Measurements from ENCODE around the gene KCNA3. TPM values are rescaled to one million over a fixed set of nuclear protein-coding genes. Genes with fewer than 3 reads are reported as not detected.

Gene KCNA3
- total RNA-seq, 1 donor from 2014 or later: 0.69 TPM

- no peak overlapping the region for H3K9ac ChIP-seq
- DNase-seq (ENCODE audit: low spot score): no peak
- no peaks in the 10 kb centered on the region for H4K20me1 ChIP-seq (ENCODE audit: low read depth)
- no peak overlapping the region for H3K27ac Mint-ChIP-seq
- no peak overlapping the region for H2AFZ ChIP-seq (replicated peaks)
- H3K9me3 ChIP-seq (ENCODE audit: low read depth): no peaks in the 10 kb centered on the region
- H3K36me3 Mint-ChIP-seq: no peaks in the 10 kb centered on the region
- H3K4me3 ChIP-seq: no peak overlapping the region
- H3F3A ChIP-seq (ENCODE audit: low read depth): no peaks in the 10 kb centered on the region
- H3K79me2 ChIP-seq (ENCODE audit: low read depth): no peaks in the 10 kb centered on the region
- H3K4me1 ChIP-seq: no peaks in the 10 kb centered on the region
- H3K4me2 ChIP-seq: no peak overlapping the region
- peaks cover 4% of the 10 kb centered on the region for H3K27me3 ChIP-seq
- no peaks in the 10 kb centered on the region for H3K9me3 Mint-ChIP-seq
- no peaks in the 10 kb centered on the region for H3K27me3 Mint-ChIP-seq (ENCODE audit: insufficient read depth, low read depth)
- H3K27ac ChIP-seq: no peak overlapping the region
- H3K4me1 Mint-ChIP-seq: peaks cover 5% of the 10 kb centered on the region
- H3K4me3 Mint-ChIP-seq: no peak overlapping the region
- no peaks in the 10 kb centered on the region for H3K36me3 ChIP-seq
- TF ChIP-seq EZH2phosphoT487 (IDR thresholded peaks at IDR 0.05): no peak
- TF ChIP-seq EZH2 (IDR thresholded peaks at IDR 0.05): no peak
- no peak for TF ChIP-seq CTCF (IDR thresholded peaks at IDR 0.05)
Observed at GRCh38 chr1:110713221-110713620, 38.5 kb upstream of the KCNA3 start.

GRCh38 chr1:110710314-110710713 lies 35.6 kb upstream of the KCNA3 start:
- Histone ChIP-seq H3K9me3 (ENCODE audit: low read depth) (no peaks in the 10 kb centered on the region), H3F3A (ENCODE audit: low read depth) (no peaks in the 10 kb centered on the region), H3K4me2 (no peak overlapping the region), H3K9ac (no peak overlapping the region), H3K79me2 (ENCODE audit: low read depth) (no peaks in the 10 kb centered on the region), H2AFZ (replicated peaks) (no peak overlapping the region), H4K20me1 (ENCODE audit: low read depth) (no peaks in the 10 kb centered on the region), H3K27me3 (no peaks in the 10 kb centered on the region), H3K4me3 (no peak overlapping the region), H3K27ac (no peak overlapping the region), H3K4me1 (no peaks in the 10 kb centered on the region), H3K36me3 (no peaks in the 10 kb centered on the region)
- Mint-ChIP-seq H3K4me1 (peaks cover 5% of the 10 kb centered on the region), H3K27ac (no peak overlapping the region), H3K27me3 (ENCODE audit: insufficient read depth, low read depth) (peaks cover 4% of the 10 kb centered on the region), H3K9me3 (no peaks in the 10 kb centered on the region), H3K4me3 (no peak overlapping the region), H3K36me3 (no peaks in the 10 kb centered on the region)
- no peak for TF ChIP-seq CTCF (IDR thresholded peaks at IDR 0.05)
- no peak for TF ChIP-seq EZH2phosphoT487 (IDR thresholded peaks at IDR 0.05)
- TF ChIP-seq EZH2 (IDR thresholded peaks at IDR 0.05): no peak
- no peak for DNase-seq (ENCODE audit: low spot score)

GRCh38 chr1:110708974-110709440 lies 34.3 kb upstream of the KCNA3 start:
- Histone ChIP-seq H3K36me3 (no peaks in the 10 kb centered on the region), H3K27ac (no peak overlapping the region), H3K27me3 (no peaks in the 10 kb centered on the region), H3K9me3 (ENCODE audit: low read depth) (no peaks in the 10 kb centered on the region), H2AFZ (replicated peaks) (no peak overlapping the region), H3F3A (ENCODE audit: low read depth) (no peaks in the 10 kb centered on the region), H3K9ac (no peak overlapping the region), H3K4me1 (no peaks in the 10 kb centered on the region), H3K4me2 (no peak overlapping the region), H3K4me3 (no peak overlapping the region), H4K20me1 (ENCODE audit: low read depth) (no peaks in the 10 kb centered on the region), H3K79me2 (ENCODE audit: low read depth) (no peaks in the 10 kb centered on the region)
- H3K36me3 Mint-ChIP-seq: no peaks in the 10 kb centered on the region
- no peaks in the 10 kb centered on the region for H3K4me1 Mint-ChIP-seq
- no peak overlapping the region for H3K4me3 Mint-ChIP-seq
- no peak for DNase-seq (ENCODE audit: low spot score)
- TF ChIP-seq EZH2phosphoT487 (IDR thresholded peaks at IDR 0.05) (no peak), EZH2 (IDR thresholded peaks at IDR 0.05) (no peak), CTCF (IDR thresholded peaks at IDR 0.05) (no peak)
- H3K27me3 Mint-ChIP-seq (ENCODE audit: insufficient read depth, low read depth): peaks cover 6% of the 10 kb centered on the region
- no peaks in the 10 kb centered on the region for H3K9me3 Mint-ChIP-seq
- H3K27ac Mint-ChIP-seq: no peak overlapping the region
